Erythroblast (primary cell): ENCODE measurements around the gene H2AZ2.

Experiments used
- GATA1 ChIP-seq: IDR thresholded peaks from 2 replicates; pipeline ENCODE4 v1.6.1; 2011; ENCODE audit warnings: low read depth, mild to moderate bottlenecking, control low read depth, low read length, moderate library complexity
- POLR2A ChIP-seq: IDR thresholded peaks from 2 replicates; pipeline ENCODE4 v1.6.1; 2011; ENCODE audit warnings: mild to moderate bottlenecking, low read length

- TF ChIP-seq POLR2A (no peak), GATA1 (no peak)
These were observed 41.3 kb upstream of the H2AZ2 start for GRCh38 chr7:44889086-44889781.
